ENCODE data around the gene FHOD3. TPM values are rescaled to one million over a fixed set of nuclear protein-coding genes. Genes with fewer than 3 reads are reported as not detected.

FHOD3 gene
- polyA plus RNA-seq, 2 of the 4 experiments (the other 2 are of a cell fraction) = 2.5 to 3.6 TPM

DNA sequence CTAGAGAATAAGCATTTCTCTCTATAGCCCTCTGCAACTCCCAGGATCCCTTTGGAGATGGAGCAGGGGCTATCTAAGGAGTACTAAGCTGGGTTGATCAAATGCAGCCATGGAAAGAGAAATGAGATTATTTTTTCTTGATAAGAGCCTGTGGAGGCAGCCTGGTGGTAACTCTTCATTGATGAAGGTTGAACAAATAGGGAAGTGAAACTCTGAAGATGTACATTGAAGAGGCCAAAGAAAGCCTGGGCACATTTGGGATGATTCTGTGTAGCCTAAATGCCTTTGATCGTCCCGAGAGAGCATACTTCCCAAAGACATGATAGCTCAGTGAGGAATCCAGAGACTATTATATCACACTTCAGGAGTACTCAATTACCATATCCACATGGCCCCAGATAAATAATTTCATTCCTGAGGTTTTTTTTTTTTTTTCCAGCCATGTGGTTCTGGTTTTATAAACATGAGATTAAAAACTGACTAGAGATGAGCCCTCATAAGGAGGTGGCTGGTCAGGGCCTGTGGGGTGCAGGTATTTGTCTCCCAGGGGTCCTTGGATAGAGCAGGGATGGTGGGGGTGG, 338.8 kb downstream of the FHOD3 start:
- 62% methylated on average over 2 of the region's 2 CpGs for WGBS (ENCODE audit: missing lambda C conversion rate)
- no peak overlapping the region for H3K4me3 ChIP-seq
- DNase-seq (ENCODE audit: low read depth in 1 of 2, low spot score in 1 of 2) = no peak
- no peak overlapping the region for H3K4me2 ChIP-seq
- no peak for FAIRE-seq
- no peak overlapping the region for H3K27ac ChIP-seq
- POLR2A ChIA-PET = no interaction called here
- no peaks in the 10 kb centered on the region for H3K4me1 ChIP-seq
- H3K9me3 ChIP-seq = no peaks in the 10 kb centered on the region
- ATAC-seq = no peak
- CTCF ChIA-PET = no interaction called here
- TF ChIP-seq, protein P1, sequence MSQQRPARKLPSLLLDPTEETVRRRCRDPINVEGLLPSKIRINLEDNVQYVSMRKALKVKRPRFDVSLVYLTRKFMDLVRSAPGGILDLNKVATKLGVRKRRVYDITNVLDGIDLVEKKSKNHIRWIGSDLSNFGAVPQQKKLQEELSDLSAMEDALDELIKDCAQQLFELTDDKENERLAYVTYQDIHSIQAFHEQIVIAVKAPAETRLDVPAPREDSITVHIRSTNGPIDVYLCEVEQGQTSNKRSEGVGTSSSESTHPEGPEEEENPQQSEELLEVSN (IDR thresholded peaks at IDR 0.05; ENCODE audit: borderline replicate concordance, low read depth) = no peak
- TF ChIP-seq, protein P2, sequence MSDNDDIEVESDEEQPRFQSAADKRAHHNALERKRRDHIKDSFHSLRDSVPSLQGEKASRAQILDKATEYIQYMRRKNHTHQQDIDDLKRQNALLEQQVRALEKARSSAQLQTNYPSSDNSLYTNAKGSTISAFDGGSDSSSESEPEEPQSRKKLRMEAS (IDR thresholded peaks at IDR 0.05) = no peak
- no peak for TF ChIP-seq HOXB5 (CRISPR knock-in tag; IDR thresholded peaks at IDR 0.05)
- TF ChIP-seq CHD4 (IDR thresholded peaks at IDR 0.05; ENCODE audit: borderline replicate concordance) = no peak
- no peak for TF ChIP-seq CHD2 (IDR thresholded peaks at IDR 0.05; ENCODE audit: low read length, partially characterized antibody)
- TF ChIP-seq, protein P3, sequence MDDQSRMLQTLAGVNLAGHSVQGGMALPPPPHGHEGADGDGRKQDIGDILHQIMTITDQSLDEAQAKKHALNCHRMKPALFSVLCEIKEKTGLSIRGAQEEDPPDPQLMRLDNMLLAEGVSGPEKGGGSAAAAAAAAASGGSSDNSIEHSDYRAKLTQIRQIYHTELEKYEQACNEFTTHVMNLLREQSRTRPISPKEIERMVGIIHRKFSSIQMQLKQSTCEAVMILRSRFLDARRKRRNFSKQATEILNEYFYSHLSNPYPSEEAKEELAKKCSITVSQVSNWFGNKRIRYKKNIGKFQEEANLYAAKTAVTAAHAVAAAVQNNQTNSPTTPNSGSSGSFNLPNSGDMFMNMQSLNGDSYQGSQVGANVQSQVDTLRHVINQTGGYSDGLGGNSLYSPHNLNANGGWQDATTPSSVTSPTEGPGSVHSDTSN (IDR thresholded peaks at IDR 0.05) = no peak
- TF ChIP-seq CBX8 (IDR thresholded peaks at IDR 0.05) = no peak
- no peak for TF ChIP-seq EP300 (IDR thresholded peaks at IDR 0.05)
- TF ChIP-seq SMC3 (IDR thresholded peaks at IDR 0.05) = no peak
- TF ChIP-seq POLR2A (IDR thresholded peaks at IDR 0.05; ENCODE audit: low read length) = no peak
- no peak for TF ChIP-seq EHMT2 (IDR thresholded peaks at IDR 0.05; ENCODE audit: low read depth)

DNA sequence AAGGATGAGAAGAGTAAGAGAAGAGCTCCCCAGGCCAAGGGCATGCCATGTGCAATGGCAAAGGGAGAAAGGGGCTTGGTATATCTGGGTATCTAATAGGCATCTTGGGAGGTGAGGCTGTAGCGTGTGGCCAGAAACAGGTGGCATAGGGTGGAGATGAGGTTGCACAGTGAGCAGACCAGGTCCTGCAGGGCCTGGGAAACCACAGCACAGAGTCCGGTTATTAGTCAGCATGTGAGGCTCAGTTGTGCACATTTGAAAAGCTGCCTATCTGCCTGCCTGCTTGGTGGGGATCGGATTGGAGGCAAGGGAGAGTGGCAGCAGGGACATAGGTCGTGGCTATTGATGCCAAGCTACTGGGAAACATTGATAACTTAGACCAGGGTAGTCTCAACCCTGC, 340.7 kb downstream of the FHOD3 start:
- H3K4me2 ChIP-seq = no peak overlapping the region
- H3K27ac ChIP-seq = no peak overlapping the region
- ChIA-PET POLR2A (no interaction called here), CTCF (no interaction called here)
- TF ChIP-seq, protein P4, sequence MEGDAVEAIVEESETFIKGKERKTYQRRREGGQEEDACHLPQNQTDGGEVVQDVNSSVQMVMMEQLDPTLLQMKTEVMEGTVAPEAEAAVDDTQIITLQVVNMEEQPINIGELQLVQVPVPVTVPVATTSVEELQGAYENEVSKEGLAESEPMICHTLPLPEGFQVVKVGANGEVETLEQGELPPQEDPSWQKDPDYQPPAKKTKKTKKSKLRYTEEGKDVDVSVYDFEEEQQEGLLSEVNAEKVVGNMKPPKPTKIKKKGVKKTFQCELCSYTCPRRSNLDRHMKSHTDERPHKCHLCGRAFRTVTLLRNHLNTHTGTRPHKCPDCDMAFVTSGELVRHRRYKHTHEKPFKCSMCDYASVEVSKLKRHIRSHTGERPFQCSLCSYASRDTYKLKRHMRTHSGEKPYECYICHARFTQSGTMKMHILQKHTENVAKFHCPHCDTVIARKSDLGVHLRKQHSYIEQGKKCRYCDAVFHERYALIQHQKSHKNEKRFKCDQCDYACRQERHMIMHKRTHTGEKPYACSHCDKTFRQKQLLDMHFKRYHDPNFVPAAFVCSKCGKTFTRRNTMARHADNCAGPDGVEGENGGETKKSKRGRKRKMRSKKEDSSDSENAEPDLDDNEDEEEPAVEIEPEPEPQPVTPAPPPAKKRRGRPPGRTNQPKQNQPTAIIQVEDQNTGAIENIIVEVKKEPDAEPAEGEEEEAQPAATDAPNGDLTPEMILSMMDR (IDR thresholded peaks at IDR 0.05) = no peak
- DNase-seq (ENCODE audit: low read depth in 1 of 2, low spot score in 1 of 2) (no peak), FAIRE-seq (no peak), ATAC-seq (no peak)
- 55% methylated on average over 3 of the region's 4 CpGs for WGBS (ENCODE audit: missing lambda C conversion rate)
- H3K4me3 ChIP-seq = no peak overlapping the region
- H3K9me3 ChIP-seq = no peaks in the 10 kb centered on the region
- no peaks in the 10 kb centered on the region for H3K4me1 ChIP-seq

DNA sequence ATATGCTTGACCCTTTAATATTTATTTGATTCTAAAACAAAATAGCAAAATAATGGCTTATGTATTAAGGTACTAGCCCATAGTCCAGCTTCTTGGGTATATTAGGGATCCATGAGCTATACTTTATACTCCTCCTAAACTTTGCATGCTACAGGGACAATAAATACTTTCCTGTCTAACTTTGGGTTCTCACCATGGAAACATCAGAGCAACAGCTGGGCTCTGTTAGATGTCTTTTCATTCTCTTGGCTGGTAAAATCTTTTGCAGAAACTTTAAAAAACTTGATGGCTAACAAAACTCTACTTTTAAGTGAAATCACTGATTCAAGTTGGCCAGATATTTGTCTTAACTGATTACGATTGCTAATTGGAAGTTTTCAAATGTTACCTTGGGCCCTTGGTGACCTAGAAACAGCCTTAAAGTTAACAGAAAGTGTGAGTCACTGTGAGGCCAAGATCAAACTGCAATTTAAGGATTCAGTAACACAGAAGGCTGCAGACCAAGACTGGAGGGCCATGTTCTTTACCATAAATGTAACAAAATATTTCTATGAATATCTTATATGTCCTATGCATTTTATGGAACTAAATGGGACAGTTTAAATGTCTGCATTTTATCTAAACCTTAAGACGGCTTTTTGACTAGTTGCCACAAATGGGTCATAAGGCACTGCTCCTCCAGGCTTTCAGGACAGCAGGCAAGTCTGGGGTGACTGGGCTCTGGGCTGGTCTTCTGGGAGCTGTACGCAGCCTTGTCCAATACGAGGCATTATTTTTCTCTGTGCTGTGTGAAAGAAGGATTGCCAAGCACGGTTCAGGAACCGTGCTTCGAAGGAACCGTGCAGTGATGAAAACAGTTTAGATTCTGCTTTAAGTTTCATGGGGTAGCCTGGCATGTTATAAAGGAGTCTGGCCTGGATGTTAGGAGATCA, 342.8 kb downstream of the FHOD3 start:
- WGBS (ENCODE audit: missing lambda C conversion rate) = 76% methylated on average over 8 of the region's 8 CpGs
- Histone ChIP-seq H3K4me3 (no peak overlapping the region), H3K4me2 (no peak overlapping the region), H3K27ac (no peak overlapping the region), H3K9me3 (no peaks in the 10 kb centered on the region), H3K4me1 (no peaks in the 10 kb centered on the region)
- POLR2A ChIA-PET = no interaction called here
- DNase-seq (ENCODE audit: low read depth in 1 of 2, low spot score in 1 of 2) (no peak), FAIRE-seq (no peak), ATAC-seq (no peak)
- CTCF ChIA-PET = no interaction called here
- TF ChIP-seq PHF8 (IDR thresholded peaks at IDR 0.05; ENCODE audit: borderline replicate concordance, low read depth) = no peak
- TF ChIP-seq POLR2AphosphoS2 (conservative IDR thresholded peaks at IDR 0.05; ENCODE audit: low read length) = no peak
- no peak for TF ChIP-seq BHLHE40 (IDR thresholded peaks at IDR 0.05; ENCODE audit: low read depth, low read length)
- TF ChIP-seq KDM1A (IDR thresholded peaks at IDR 0.05; ENCODE audit: low read depth) = no peak
- TF ChIP-seq SREBF2 (IDR thresholded peaks at IDR 0.05) = no peak
- TF ChIP-seq FOSL2 (IDR thresholded peaks at IDR 0.05) = no peak
- TF ChIP-seq FOSL2 (CRISPR knock-in tag; IDR thresholded peaks at IDR 0.05) = no peak
- no peak for TF ChIP-seq SMC3 (IDR thresholded peaks at IDR 0.05)
- TF ChIP-seq TP53 (CRISPR knock-in tag; IDR thresholded peaks at IDR 0.05) = no peak
- no peak for TF ChIP-seq CHD4 (IDR thresholded peaks at IDR 0.05; ENCODE audit: borderline replicate concordance)
- TF ChIP-seq EHMT2 (IDR thresholded peaks at IDR 0.05; ENCODE audit: low read depth) = no peak
- TF ChIP-seq JUN (IDR thresholded peaks at IDR 0.05) = no peak
- TF ChIP-seq CBX2 (IDR thresholded peaks at IDR 0.05; ENCODE audit: borderline replicate concordance, low read depth) = no peak
- TF ChIP-seq, protein P5, sequence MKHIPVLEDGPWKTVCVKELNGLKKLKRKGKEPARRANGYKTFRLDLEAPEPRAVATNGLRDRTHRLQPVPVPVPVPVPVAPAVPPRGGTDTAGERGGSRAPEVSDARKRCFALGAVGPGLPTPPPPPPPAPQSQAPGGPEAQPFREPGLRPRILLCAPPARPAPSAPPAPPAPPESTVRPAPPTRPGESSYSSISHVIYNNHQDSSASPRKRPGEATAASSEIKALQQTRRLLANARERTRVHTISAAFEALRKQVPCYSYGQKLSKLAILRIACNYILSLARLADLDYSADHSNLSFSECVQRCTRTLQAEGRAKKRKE (CRISPR knock-in tag; IDR thresholded peaks at IDR 0.05; ENCODE audit: low read depth) = no peak
- no peak for TF ChIP-seq JUNB (IDR thresholded peaks at IDR 0.05)
- TF ChIP-seq, protein P6, sequence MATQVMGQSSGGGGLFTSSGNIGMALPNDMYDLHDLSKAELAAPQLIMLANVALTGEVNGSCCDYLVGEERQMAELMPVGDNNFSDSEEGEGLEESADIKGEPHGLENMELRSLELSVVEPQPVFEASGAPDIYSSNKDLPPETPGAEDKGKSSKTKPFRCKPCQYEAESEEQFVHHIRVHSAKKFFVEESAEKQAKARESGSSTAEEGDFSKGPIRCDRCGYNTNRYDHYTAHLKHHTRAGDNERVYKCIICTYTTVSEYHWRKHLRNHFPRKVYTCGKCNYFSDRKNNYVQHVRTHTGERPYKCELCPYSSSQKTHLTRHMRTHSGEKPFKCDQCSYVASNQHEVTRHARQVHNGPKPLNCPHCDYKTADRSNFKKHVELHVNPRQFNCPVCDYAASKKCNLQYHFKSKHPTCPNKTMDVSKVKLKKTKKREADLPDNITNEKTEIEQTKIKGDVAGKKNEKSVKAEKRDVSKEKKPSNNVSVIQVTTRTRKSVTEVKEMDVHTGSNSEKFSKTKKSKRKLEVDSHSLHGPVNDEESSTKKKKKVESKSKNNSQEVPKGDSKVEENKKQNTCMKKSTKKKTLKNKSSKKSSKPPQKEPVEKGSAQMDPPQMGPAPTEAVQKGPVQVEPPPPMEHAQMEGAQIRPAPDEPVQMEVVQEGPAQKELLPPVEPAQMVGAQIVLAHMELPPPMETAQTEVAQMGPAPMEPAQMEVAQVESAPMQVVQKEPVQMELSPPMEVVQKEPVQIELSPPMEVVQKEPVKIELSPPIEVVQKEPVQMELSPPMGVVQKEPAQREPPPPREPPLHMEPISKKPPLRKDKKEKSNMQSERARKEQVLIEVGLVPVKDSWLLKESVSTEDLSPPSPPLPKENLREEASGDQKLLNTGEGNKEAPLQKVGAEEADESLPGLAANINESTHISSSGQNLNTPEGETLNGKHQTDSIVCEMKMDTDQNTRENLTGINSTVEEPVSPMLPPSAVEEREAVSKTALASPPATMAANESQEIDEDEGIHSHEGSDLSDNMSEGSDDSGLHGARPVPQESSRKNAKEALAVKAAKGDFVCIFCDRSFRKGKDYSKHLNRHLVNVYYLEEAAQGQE (IDR thresholded peaks at IDR 0.05) = no peak
- TF ChIP-seq FOXS1 (CRISPR knock-in tag; IDR thresholded peaks at IDR 0.05) = no peak
